HK-2 (cell line): ENCODE measurements around the gene ABCC4.
A peak's percentile ranks its signal among the peaks of the same experiment; 100 is the strongest.

ENCODE experiments used
- DNase-seq: peaks from one replicate; pipeline ENCODE4 v3.0.0-alpha.2; 2018; ENCODE audit not compliant: unreplicated experiment

ABCC4 gene

DNA sequence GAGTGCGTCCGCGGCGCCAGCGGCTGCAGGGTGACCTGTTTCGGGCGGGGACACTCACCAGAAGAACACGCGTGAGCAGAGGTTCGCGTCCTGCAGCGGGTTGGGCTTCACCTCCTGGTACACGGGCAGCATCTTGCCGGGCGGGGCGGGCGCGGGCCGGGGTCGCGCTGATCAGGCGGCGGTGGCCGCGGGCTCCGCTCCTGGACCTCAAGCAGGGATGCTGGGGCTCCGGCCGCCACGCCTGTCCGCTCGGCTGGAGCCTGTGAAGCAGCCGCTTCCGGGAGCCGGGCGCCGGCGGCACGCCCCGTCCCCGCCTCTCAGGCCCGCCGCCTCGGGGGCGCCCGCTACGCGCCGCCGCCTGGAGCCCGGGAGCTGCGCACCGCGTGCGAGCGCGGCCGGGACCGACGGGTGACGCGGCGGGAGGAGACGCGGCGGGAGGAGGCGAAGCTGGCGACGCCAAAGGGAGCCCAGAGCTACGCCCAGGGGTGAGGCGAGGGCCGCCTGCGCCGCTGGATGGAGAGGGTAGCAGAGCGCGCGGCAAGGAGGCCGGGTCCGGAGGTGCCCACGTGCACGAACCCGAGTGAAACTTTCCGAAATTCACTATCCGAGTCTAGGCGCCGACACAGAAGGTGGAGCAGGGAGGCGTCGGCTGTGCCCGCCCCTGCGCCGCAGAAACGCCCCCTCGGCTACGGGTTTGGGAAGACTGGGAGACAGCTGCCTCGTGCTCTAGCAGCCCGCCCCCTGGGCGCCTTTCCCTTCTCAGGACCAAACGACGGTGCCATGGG lies at the start of gene ABCC4:
Gene ABCC4, minus strand, starts transcription at position 269 of the 785 bp plus-strand sequence. Its CDS starts 137 bp downstream, at position 132.
- DNase-seq: peak; percentile 73

DNA sequence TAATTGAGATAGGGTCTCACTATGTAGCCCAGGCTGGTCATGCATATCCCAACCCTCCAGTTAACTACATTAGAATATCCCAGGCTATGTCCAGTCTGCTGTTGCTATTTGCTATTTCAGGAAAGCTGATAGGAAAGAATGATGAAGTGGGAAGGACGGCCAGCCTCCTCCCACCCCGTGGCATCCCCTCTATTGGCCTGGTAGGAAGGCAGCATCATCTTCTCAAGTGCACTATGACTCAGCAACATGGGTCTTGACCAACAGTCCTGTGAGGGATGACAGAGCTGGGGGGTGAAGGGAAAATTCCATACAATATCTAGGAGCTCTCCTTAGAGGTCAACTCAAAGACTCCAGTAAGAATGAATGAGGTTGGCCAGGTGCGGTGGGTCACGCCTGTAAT lies 48.0 kb upstream of the ABCC4 start:
- DNase-seq: peak; percentile 26

DNA sequence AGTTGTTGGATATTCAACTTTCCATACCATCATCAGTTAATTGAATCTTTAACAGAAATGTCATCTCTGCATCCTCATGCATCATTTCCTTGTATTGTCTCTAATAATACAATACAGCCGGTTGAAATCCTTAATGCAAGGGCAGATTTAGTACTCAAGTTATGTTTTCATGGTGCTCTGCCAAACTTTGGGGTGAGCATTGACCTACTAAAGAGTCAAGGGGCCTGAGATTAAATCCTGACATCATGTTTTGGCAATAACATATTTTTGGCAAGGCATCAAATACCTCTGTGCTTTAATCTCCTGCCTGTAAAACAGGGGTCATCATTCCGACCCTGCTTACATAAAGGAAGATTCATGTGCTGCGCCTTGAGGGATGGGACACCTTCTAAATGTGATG lies 42.7 kb upstream of the ABCC4 start:
- DNase-seq: no peak

GRCh38 chr13:95341441-95341840 lies 40.2 kb upstream of the ABCC4 start:
- no peak for DNase-seq

DNA sequence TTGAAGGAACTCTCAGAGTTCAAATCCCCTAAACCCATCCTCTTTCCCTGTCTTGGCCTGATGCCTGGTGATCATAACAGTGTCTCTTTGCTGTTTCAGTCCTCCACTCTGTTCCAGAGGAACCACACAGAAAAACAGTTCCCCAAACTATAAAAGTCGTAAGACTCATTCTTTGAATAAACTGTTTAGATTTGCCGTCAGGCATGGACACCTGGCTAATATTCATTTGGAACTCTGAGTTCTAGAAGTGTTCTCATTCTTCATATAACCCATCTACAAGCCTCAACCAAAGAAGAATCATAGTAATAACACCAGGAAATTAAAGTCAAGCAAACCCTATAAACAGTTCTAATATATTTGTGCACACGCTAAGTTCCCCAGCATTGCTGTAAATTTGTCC lies 37.7 kb upstream of the ABCC4 start:
- DNase-seq: no peak

DNA sequence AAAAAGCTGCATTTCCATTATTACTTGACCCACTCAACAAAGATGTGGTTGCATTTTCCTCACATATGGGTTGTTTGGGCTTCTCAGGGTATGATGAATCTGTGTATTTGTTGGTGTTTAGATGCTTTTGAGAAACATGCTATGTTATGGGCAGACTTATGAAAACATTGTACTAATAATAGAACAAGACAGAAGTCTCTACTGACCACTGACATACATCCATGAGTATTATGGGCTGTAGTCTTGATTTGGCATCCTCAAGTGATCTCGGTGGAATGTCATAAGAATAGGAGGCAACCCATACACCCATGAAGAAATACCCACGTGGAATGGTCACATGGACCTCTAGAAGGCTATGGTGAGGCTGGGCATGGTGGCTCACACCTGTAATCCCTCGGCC lies 36.3 kb upstream of the ABCC4 start:
- DNase-seq: no peak

DNA sequence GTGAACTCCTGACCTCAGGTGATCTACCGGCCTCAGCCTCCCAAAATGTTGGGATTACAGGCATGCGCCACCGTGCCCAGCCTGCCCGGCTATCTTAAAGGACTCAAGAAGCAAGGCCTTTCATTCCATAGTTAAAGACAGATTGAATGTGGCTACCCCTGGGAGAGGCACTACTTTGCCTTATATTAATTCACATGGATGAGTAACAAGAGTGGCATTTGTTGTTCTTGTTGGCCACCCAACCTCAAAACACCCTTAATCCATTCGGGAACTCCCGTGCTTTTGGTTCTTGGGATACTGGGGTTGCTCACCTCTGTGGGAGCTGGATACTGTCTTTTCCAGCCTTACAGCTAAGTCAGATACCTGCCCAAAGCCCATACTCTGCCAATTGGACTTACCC lies 34.4 kb upstream of the ABCC4 start:
- peak; percentile 11 for DNase-seq

DNA sequence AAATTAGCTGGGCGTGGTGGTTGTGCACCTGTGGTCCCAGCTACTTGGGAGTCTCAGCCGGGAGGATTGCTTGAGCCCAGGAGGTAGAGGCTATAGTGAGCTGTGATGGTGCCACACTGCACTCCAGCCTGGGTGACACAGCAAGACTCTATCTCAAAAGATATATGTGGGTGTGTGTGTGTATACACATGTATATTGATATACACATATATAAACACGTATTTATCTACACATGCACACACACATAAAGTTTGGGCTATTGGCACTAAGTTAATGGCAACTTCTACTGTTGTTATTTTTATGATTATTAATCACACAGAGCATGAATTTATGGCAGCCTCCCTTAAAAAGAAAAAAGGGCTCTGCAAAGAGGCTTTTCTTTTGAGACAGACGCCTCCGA lies 27.1 kb upstream of the ABCC4 start:
- no peak for DNase-seq

GRCh38 chr13:95327190-95327589 lies 25.9 kb upstream of the ABCC4 start:
- no peak for DNase-seq

DNA sequence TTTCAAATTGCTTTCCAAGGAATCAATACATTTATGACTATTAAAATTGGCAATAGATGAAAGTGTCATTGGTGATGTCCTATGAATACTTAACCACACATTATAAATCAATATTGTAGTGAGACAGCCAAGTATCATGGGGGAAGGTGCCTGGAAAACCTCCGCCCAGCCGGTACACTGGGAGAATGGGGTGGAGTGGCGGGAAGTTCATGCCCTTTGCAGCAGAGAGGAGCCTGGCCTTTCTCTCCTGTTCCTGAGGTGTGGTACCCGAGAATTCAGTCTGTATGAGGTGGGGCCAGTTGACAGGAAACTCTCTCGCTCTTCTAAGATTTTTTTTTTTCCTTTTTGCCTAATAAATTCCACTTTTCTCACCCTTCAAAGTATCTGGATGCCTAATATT lies 25.4 kb upstream of the ABCC4 start:
- DNase-seq: no peak

- DNase-seq: no peak
Observed at GRCh38 chr13:95325485-95325884, 24.2 kb upstream of the ABCC4 start.

- DNase-seq: no peak
Observed at GRCh38 chr13:95323930-95324662, 22.8 kb upstream of the ABCC4 start.

DNA sequence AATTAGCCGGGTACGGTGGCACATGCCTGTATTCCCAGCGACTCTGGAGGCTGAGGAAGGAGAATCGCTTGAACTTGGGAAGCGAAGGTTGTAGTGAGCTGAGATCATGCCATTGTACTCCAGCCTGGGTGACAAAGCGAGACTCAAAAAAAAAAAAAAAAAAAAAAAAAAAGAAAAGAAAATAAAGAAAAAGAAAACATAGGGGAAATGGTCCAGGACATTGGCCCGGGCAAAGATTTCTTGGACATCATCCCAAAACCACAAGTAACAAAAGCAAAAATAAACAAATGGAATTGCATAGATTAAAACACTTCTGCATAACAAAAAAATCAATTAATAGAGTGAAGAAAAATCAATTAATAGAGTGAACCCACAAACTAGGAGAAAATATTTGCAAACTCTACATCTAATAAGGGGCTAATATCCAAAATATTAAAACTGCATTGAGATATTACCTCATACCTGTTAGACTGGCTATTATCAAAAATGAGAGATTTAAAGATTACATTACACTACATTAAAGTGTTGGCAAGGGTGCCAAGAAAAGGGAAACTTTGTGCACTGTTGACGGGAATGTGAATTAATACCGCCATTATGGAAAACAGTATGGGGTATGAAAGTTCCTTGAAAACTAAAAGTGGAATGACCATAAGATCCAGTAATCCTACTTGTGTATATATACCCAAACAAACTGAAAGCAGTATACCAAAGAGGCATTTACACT lies 18.5 kb upstream of the ABCC4 start:
- no peak for DNase-seq

GRCh38 chr13:95317039-95317989 lies 16.1 kb upstream of the ABCC4 start:
- peak; percentile 49 for DNase-seq

DNA sequence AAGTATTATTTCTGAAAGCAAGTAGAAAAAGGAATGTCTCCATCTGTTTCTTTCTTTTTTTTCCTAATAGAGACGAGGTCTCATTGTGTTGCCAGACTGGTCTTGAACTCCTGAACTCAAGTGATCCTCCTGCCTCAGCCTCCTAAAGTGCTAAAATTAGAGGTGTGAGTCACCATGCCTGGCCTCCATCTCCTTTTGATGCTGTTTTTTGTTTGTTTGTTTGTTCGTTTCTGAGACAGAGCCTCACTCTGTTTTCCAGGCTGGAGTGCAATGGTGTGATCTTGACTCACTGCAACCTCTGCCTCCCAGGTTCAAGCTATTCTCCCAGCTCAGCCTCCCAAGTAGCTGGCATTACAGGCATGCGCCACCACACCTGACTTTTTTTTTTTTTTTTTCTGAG lies 14.5 kb upstream of the ABCC4 start:
- no peak for DNase-seq

GRCh38 chr13:95307507-95307906 lies 6.3 kb upstream of the ABCC4 start:
- no peak for DNase-seq

DNA sequence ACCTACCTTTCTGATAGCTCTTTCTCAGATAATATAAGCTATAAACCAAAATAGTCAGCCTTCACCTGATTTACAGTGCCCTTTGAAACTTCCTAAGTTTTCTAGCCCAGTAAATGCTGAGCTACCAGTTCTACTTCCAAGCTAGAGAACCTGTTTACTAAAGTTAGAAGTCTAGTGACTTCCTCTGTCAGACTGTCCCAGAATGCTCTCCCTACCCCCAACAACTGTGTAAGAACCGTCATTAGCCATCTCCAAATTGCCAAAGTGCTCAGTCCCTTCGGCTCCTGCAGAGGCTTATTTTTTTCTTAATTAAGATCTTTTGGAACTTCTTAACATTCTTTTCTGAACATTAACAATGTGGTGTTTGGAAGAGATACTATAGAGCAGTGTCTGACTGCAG lies 3.2 kb upstream of the ABCC4 start:
- DNase-seq: no peak

GRCh38 chr13:95301968-95302393 lies 730 bp upstream of the ABCC4 start:
- no peak for DNase-seq

DNA sequence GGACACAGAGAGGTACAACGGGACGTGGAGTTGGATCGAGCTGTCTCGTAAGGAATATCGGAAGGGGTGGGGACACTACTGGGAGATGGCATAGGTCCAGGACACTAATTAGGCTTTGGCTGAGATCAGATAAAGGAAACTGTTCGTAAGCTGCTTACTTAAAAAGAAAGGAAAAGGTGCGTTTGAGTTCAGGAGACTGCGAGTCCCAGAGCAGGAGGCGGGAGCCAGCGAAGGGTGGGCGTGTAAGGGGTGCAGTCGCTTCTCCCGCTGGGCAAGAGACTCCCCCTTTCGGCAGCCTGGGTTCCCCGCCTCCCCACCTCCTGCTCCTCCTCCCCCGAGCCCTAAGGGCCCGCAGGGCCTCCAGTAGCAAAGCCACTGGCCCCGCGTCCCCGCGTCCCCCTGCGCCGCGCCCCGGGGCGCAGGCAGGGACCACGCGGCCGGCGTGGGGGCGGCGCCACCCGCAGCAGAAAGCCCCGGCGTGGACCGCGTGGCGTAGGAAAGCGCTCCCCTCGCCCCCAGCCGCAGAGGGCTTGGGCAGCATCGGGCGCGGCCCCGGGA lies 547 bp downstream of the ABCC4 start:
- peak; percentile 57 for DNase-seq

DNA sequence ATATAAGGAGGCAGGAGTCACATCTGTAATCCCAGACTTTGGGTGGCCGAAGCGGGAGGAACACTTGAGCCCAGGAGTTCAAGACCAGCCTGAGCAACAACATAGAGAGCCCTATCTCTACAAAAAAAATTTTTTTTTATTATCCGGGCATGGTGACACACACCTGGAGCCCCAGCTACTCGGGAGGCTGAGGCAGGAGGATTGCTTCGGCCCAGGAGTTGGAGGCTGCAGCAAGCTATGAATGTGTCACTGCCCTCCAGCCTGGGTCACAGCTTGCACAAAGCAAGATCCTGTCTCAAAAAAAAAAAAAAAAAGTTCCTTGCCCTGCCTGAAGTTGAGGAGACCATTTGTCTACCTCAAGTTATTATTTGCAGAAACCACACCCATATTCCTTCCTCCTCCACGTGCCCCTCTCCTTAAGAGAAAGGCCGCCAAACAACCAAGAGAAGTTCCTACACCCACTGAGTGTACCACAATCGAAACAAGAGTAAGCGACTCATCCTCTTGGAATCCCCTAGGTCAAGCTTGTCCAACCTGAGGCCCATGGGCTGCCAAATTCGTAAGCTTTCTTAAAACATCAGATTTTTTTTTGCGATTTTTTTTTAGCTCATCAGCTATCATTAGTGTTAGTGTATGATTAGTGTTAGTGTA lies 2.2 kb downstream of the ABCC4 start:
- DNase-seq: peak; percentile 42
